GM20431 (cell line): Measurements from ENCODE around the gene HOXB3.

Source experiments
- in situ Hi-C: fragments of 300-500 bp; cut with MseI, MboI; formaldehyde crosslinking; loops from one replicate; pipeline ENCODE4 v1.15.0; 2020; ENCODE audit warnings: low sequenced_read_pairs; ENCODE audit not compliant: unreplicated experiment

The HOXB3 gene

DNA sequence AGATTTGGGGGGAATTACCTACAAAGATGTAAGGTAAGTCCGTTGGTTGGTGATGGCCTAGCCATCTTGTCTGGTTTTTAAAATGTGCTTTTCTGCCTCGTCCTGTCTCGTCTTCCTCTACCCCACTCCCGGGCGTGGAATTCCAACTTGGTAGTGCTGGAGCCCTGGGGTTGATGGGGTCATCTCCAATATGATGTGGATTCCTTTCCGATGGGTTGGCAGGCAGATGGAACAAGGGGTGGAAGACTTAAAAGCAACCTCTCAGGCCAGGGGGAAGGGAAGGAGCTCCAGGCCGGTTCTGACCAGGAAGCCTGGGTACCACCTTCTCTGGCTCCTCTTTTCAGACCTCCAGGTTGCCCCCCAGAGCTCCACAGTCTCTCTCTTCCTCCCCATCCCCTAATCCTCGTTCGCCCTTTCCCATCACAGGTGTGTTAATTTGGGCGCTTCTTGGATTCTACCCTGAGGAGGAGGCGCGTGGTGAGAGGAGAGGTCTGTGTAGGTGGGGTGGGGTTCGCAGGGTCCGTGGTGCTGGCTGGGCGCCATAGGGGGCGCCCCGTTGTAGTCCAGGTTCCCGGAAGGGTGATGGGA is 40.0 kb downstream of the HOXB3 start:
- in situ Hi-C loops: no loop called here

DNA sequence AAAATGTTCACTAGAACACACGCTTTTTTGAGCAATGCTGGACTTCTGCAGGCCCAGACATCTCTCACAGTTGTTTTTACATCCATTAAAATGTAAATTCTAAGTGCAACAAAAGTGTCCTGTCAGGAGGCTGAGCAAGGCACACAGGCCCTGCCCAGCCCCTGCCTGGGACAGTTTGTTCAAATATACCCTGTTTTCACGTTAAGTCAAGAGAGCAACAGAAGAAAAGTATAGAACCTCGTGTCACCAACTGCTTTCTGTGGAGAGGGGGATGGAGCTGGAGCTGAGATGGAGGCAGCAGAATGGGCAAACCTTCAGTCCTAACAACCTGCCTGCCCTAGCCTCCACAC is 40.8 kb downstream of the HOXB3 start:
- in situ Hi-C loops: no loop called here

DNA sequence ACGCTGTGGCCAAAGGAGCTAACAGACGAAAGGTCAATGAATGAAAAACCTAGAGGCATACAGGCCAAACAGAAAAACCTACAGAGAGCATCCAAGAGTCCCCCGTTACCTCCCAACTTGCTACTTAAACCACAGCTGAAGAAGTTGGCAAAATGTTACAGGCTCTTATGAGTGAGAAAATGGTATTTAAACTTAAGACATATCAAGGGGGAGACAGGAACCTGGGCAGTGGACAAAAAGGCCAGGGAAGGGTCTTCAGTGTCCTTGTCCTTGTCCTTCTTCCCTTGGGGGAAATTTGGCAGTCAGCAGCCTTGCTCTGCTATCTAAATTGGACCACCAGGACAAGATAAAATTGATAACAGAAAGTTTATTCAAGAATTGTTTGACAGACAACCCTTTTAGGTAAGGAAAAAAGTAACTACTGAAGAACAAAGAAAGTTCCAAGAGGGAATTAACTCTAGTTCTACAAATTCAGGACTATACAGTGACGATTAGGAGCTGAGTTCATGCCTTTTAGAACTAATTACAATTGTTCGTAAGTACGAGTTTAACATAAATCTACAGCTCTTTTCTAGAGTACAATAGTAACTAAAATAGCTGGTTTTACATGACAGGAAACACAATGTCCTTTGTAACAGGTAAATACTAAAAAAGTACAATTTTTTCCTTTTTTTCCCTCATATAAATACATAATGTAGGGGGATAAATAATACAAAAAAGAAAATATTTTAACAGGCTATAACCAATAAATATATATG is 41.3 kb downstream of the HOXB3 start:
- in situ Hi-C loops: no loop called here

DNA sequence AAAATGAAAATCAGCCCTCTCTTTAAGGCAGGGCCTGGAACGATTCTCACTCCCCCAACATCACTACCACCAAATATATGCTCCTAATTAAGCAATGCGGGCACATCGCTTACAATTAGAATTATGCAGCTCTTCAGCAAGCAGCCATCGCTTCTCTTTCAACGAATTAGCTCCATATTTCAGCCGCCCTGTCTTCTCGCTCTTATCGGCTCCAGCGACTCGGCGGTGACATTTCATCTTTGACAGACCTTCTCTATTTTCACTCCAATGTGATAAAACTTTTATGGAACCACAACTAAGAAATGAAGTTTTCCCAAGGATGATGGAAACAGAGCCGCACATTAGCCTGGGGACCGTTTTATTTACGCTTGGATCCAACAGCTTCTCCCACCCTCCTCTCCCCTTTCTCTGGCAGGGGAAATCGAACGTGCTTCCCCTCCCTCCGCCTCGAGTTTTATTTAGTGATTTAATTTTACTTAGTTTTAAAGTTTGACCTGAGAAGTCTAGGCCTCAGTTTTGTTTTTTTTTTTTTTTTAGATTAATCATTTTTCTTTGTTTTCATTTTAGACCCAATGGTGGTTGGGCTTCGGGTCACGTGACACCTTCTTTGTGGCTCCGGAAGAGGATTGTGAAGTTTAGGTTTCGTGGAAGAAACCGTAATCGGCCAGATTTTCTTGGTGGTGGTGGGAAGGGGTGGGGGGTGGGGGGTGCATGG is 42.1 kb downstream of the HOXB3 start:
- in situ Hi-C loops: no loop called here

DNA sequence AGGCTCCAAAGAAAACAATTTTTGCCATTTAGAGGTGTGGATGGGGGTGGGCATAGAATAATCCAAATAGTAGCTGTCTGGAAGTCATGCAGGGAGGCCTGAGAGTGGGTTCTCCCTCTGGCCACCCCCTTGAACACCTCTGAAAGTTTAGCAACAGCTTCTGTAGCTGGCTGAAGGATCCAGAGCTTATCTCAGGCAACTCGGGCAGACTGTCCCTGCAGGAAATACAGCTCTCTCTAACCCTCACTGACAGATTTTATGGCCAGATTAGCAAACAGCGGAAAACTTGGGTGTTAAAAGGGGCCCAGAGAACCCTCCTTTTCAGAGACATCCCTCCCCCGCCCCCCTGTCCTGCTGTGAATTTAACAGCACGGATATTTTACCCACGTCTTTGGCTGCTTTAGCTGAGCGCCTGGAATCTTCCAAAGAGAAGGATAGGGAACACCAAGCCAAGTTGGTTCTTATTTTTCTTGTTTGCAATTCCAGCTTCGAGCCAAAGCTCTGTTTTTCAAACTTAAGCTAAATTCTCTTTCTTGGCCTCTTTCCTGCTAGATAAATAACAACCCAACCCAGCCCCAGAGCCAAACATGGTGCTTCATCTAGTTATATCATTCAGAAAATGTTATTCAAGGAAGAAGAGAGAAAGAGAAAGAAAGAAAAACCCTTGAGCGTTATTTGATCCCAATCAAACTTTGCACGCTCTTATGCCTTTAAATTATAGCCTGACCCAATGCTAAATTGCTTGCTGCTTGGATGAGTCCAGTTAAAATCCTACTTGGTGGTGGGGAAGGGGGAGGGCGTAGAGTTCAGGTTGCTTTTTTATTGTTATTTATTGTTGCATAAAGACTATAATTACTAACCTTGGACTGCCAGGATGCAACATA is 42.9 kb downstream of the HOXB3 start:
- in situ Hi-C loops: no loop called here

- in situ Hi-C loops: no loop called here
These were observed 43.7 kb downstream of the HOXB3 start for GRCh38 chr17:48546137-48546923.

DNA sequence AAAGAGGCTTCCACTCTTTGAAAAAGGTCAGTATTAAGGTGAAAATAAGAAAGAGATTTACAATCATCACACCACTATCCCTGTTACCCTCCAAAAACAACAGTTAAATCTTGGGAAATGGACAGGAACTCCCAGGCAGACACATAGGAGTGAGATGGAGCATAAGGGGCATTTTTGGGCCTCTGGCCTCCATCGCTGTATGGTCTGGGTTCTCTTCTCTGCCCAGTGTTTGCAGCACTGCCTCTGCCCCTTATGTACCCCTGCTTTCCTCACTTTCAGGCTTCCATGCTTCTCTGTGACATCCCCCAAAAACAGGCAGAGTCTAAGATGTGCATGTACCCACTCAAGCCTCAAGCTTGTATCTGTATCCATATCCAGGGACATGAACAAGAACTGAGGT is 44.5 kb downstream of the HOXB3 start:
- in situ Hi-C loops: no loop called here

DNA sequence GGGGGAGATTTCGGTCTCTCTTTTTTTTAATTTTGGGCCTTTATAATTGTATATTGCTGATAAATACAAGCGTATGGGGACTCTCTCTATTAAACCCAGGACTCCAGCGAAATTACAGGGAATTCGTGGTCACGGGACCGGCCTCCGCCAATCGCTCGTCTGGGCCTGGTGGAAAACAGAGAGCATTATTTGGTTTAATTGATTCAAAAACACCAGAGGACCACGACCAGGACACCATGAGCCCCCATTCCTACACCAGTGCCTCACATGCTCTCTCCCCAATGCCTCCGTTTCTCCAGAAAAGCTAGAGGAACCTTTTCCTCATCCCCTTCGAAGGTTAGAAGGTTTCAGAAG is 45.0 kb downstream of the HOXB3 start, which contains the start of gene HOXB2:
Gene HOXB2, minus strand, starts transcription at position 88 of the 354 bp plus-strand sequence. CDS start 198 bp downstream, outside the sequence.
- in situ Hi-C loops: no loop called here

DNA sequence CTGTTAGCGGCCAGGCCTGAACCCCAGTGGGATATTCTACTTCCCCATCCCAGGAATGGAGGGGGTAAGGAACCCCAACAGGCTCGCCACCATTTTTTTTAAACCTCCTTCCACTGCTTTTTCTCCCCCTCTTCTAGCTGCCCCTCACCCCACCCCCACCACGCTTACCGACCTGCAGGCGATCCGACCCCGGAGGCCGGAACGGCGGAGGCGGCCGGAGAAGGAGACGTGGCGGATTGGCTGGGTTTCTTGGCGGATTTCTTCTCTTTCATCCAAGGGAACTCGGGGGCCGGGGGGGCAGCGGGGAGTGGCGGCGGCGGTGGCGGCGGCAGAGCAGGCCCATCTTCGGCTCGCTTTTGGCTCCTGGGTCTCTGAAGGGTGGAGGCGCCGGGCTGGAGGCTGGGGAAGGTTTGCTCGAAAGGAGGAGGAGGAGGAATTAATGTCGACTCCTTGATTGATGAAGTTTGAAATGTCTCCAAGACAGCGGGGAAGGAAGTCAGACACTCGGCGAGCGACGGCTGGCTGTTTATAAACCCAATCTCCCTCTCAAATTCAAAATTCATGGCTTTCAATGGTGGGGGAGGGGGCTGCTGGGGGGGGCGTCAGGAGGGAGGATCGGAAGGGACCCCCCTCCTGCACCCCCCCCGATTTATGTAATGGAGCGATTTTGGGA is 45.6 kb downstream of the HOXB3 start:
- in situ Hi-C loops: no loop called here

DNA sequence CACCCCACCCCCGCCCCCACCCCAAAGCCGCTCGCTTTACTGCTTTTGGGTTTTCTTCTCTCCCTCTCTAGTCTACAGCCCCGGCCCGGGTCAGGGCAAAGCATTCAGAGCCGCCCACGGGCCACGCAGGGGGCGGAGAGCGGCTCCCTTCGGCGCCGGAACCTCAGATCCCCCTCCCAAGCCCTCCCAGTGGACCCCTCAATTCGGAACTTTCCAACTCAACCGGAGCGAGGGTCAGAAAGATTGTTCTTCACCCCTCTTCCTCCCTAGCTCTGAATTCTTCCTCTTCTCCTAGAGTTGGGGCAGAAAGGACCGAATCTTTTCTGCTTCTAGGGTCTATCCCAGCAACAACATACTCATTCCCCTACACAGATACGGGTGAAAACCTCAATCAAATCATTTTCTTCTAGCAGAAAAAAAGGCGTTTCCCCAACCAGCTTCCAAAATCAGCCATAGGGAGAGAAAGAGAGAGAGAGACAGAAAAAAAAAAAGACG is 46.1 kb downstream of the HOXB3 start:
- in situ Hi-C loops: no loop called here

GRCh38 chr17:48543107-48543853 is 46.8 kb downstream of the HOXB3 start:
- in situ Hi-C loops: no loop called here

DNA sequence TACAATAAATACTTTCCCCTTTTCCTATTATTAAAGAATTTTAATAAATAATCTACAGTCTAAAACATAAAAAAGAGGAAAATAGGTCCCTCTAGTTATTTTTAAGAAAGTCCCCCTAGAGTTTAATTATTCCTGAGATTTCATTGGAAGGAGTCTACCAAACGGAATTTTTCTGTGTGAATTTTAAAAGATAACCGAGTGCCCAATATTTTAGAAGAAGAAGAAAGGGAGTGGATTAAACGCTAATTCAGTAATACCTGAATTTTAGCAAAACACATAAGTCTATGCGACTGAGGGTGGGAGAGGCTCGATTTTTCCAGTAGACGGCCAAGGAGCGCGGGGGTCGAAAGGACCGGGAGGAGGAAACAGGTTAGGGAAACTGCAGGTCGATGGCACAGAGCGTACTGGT is 47.3 kb downstream of the HOXB3 start:
- in situ Hi-C loops: no loop called here

DNA sequence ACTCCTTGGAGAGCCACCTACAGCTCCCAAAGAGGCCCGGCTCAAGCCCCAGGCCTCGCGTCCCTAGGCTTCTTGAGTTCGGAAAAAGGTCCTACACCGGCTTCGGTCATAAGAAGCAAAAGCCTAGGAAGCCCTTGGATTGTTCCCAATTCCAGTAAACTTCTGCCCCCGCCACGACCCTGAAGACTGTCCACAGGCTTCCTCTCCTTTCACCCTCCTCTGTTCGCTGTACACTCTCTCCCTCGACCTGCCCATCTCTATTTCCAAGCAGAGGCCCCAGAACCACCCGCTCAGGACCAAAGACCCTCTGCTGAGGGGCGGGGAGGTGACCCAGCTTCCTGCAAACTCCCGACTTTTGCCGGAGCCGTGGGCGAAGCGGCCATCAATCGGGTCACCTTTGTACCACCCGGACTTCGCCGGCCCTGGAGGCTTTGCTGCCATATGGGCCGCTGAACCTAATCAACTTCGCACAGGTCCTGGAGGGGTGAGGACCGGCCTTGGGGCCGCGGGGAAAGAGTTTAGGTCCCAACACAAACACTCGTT is 47.9 kb downstream of the HOXB3 start:
- in situ Hi-C loops: no loop called here

- in situ Hi-C loops: no loop called here
These were observed 48.4 kb downstream of the HOXB3 start for GRCh38 chr17:48541577-48542113.

DNA sequence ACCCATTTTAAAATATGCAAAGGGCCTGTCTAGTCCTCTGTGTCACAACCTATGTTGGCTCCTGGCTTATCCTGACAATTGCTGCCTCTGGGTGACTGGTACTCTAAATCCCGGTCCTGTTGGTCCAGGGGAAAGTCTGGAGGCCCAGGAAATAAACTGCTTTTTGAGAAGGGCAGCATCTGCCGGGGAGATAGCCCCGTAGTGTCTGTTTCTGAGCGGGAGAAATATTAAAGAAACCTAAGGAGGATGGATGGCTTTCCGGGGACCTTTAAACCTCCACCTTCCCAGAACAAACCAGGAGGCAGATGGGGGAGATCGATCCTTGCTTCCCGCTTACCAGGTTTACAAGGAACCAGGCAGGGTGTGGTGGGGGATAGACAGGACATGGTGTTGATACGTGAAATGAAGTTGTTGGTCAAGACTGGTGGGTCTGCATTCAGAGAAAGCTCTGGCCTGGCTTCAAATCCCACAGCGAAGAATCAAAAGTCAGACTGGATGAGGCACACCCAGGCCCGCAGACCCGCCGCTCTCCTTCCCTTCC is 48.9 kb downstream of the HOXB3 start:
- in situ Hi-C loops: no loop called here

- in situ Hi-C loops: no loop called here
These were observed 49.8 kb downstream of the HOXB3 start for GRCh38 chr17:48540213-48540612.

DNA sequence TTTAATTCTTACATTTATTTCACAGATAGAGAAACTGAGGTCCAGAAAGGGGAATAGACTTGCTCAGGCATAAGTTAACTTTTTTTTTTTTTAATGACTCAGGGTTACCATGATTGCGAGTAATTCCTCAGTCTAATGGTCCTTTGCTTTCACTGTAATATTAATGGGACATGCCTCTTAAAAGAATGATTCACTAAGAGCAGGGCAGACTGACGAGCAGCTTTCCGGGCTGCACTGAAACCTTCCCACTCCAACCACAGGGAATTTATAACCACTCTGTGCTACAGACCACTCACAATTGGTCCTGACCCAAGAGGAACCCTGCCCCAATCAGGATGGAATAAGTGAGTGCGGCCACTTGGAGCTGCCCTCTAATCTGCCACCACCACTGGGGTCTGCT is 50.9 kb downstream of the HOXB3 start:
- in situ Hi-C loops: no loop called here

DNA sequence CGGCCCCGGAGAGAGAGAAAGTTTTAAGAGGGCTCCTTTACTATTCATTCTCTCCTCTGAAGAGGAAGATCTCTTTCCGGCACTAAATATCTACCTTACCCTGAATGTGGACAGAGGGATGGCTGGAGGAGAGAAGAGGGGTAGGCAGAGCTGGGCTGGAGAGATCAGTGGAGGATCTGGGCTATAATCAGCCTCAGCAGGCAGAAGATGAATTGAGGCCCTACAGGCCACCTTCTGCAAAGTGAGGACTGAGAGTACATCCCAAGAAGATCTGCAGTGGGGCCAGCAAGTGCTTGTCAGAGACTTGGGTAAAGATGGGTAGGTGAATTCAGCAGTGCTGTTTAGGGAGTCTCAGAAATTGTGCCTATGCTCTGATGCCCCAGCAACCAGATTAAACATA is 52.7 kb downstream of the HOXB3 start:
- in situ Hi-C loops: no loop called here
